ENCODE data around the gene PTAR1.

The PTAR1 gene

GRCh38 chr9:69744688-69745380 is 15.0 kb downstream of the PTAR1 start:
- no peak overlapping the region for H3K4me3 ChIP-seq (ENCODE audit: control insufficient read depth, low read depth, low read length)
- no peak for DNase-seq (ENCODE audit: low read depth)
- TF ChIP-seq, protein P1, sequence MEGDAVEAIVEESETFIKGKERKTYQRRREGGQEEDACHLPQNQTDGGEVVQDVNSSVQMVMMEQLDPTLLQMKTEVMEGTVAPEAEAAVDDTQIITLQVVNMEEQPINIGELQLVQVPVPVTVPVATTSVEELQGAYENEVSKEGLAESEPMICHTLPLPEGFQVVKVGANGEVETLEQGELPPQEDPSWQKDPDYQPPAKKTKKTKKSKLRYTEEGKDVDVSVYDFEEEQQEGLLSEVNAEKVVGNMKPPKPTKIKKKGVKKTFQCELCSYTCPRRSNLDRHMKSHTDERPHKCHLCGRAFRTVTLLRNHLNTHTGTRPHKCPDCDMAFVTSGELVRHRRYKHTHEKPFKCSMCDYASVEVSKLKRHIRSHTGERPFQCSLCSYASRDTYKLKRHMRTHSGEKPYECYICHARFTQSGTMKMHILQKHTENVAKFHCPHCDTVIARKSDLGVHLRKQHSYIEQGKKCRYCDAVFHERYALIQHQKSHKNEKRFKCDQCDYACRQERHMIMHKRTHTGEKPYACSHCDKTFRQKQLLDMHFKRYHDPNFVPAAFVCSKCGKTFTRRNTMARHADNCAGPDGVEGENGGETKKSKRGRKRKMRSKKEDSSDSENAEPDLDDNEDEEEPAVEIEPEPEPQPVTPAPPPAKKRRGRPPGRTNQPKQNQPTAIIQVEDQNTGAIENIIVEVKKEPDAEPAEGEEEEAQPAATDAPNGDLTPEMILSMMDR (IDR thresholded peaks at IDR 0.05; ENCODE audit: control insufficient read depth, insufficient read depth, low read depth, low read length, missing control alignments): no peak

DNA sequence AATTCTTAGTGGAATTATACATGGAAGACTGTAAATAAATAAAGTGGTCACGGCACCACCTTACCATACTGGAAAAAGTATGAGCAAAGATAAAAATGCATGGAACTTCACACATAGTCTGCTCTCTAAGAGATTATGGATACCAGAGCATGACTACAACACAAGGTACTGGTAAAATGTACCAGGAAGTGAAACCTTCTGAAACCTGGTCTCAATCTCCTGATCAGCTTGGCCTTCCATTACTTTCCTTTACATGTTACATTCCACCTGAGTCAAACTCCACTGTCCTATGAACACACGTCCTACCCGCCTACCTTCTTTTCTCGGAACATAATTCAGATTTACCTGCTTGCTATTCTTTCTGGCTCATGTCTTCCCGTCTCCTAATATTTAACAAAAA is 15.9 kb downstream of the PTAR1 start:
- no peak for DNase-seq (ENCODE audit: low read depth)
- no peak overlapping the region for H3K4me3 ChIP-seq (ENCODE audit: control insufficient read depth, low read depth, low read length)

DNA sequence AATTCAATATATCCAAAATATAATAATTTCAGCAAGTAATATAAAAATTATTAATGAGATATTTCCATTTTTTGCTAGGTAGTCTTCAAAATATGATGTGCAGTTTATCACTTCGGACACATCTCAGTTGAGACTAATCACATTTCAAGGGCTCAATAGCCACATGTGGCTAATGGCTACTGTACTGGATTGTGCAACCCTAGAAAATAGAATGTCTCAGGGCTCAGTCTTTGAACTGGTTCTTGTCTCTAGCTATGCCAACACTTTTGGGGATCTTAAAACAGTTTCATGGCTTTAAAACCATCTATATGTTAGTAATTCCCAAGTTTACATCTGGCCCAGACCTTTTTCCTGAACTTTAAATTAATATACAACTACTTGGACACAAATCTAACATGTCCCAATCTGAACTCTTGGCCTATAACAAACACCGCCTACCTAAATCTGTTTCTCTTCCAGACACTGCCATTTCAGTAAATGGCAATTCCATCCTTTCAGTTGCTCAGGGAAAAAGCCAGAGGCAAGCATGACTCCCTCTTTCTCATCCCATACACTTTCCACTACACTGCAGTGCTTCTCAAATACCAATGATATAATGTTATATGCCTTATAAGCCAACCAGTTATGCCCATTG is 18.8 kb downstream of the PTAR1 start:
- TF ChIP-seq, protein P1 (IDR thresholded peaks at IDR 0.05; ENCODE audit: control insufficient read depth, insufficient read depth, low read depth, low read length, missing control alignments): no peak
- no peak for DNase-seq (ENCODE audit: low read depth)

More for the DNA sequence above, 15.9 kb downstream of the PTAR1 start:
- TF ChIP-seq, protein P1 (IDR thresholded peaks at IDR 0.05; ENCODE audit: control insufficient read depth, insufficient read depth, low read depth, low read length, missing control alignments): no peak

DNA sequence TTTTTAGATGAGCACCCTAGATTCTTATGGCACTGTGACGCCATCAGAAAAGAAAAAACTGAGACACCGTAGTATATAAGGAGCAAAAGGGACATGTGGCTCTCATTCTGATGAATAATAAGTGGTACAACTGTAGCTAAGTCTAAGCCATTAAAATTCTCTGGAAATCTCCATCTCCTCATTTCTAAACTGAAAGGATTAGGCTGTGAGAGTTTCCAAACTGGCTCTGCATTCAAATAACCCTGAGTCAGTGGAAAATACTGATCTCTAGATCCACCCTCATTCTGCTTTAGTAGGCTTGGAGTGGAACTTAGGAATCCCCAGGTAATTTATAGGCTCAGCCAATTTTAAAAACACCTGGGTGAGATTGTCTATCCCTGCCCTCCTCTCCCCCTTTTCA is 28.5 kb downstream of the PTAR1 start:
- H3K4me3 ChIP-seq (ENCODE audit: control insufficient read depth, low read depth, low read length): no peak overlapping the region
- TF ChIP-seq, protein P1 (IDR thresholded peaks at IDR 0.05; ENCODE audit: control insufficient read depth, insufficient read depth, low read depth, low read length, missing control alignments): no peak
- DNase-seq (ENCODE audit: low read depth): no peak

More for the DNA sequence above, 18.8 kb downstream of the PTAR1 start:
- no peak overlapping the region for H3K4me3 ChIP-seq (ENCODE audit: control insufficient read depth, low read depth, low read length)

GRCh38 chr9:69719983-69720382 is 39.8 kb downstream of the PTAR1 start:
- TF ChIP-seq, protein P1 (IDR thresholded peaks at IDR 0.05; ENCODE audit: control insufficient read depth, insufficient read depth, low read depth, low read length, missing control alignments): no peak
- no peak for DNase-seq (ENCODE audit: low read depth)

GRCh38 chr9:69719367-69719766 is 40.4 kb downstream of the PTAR1 start:
- TF ChIP-seq, protein P1 (IDR thresholded peaks at IDR 0.05; ENCODE audit: control insufficient read depth, insufficient read depth, low read depth, low read length, missing control alignments): no peak
- no peak overlapping the region for H3K4me3 ChIP-seq (ENCODE audit: control insufficient read depth, low read depth, low read length)
- DNase-seq (ENCODE audit: low read depth): no peak

More at GRCh38 chr9:69719983-69720382, 39.8 kb downstream of the PTAR1 start:
- H3K4me3 ChIP-seq (ENCODE audit: control insufficient read depth, low read depth, low read length): no peak overlapping the region
